Suprapubic skin (tissue), 4 donors: Measurements from ENCODE around the gene CORO2A.

Experiments
- CTCF ChIP-seq, 2 donors: fragments of 200-600 bp in 1 of 2; fragments of 450-650 bp in 1 of 2; sonication (generic) in 1 of 2; IDR thresholded peaks; one replicate each; pipeline ENCODE4 v1.5.1; 2016 to 2019; ENCODE audit warnings: antibody characterized with exemption in 2 of 2, mild to moderate bottlenecking in 1 of 2, moderate library complexity in 1 of 2
- POLR2A ChIP-seq, 2 donors: fragments of 450-650 bp; IDR thresholded peaks; one replicate each; pipeline ENCODE4 v1.6.1; 2017; ENCODE audit warnings: antibody characterized with exemption in 2 of 2, mild to moderate bottlenecking in 2 of 2, moderate library complexity in 2 of 2
- POLR2AphosphoS5 ChIP-seq, 3 donors: sonication (generic); formaldehyde crosslinking; IDR thresholded peaks; one replicate each; pipeline ENCODE4 v1.6.1; 2017; ENCODE audit warnings: antibody characterized with exemption in 3 of 3

- TF ChIP-seq POLR2A (IDR thresholded peaks at IDR 0.05), result no peak
- no peak for TF ChIP-seq CTCF (IDR thresholded peaks at IDR 0.05)
- TF ChIP-seq POLR2AphosphoS5 (IDR thresholded peaks at IDR 0.05), result no peak
Observed at GRCh38 chr9:98168941-98169488, 23.4 kb downstream of the CORO2A start.
